Liver (tissue), 3 donors: ENCODE data around the gene FBLN1.

Experiments
- GABPA ChIP-seq, 2 donors: IDR thresholded peaks in 1 of 2; conservative IDR thresholded peaks in 1 of 2; 2 replicates each; pipeline ENCODE4 v1.6.1; 2016; ENCODE audit warnings: antibody characterized with exemption in 2 of 2, mild to moderate bottlenecking in 1 of 2, moderate library complexity in 1 of 2
- HNF4A ChIP-seq, 2 donors: conservative IDR thresholded peaks; 2 replicates each; pipeline ENCODE4 v1.6.1; 2016; ENCODE audit warnings: antibody characterized with exemption in 2 of 2, mild to moderate bottlenecking in 2 of 2
- JUND ChIP-seq, 2 donors: IDR thresholded peaks; 2 replicates each; pipeline ENCODE4 v1.6.1; 2016; ENCODE audit warnings: antibody characterized with exemption in 2 of 2
- RAD21 ChIP-seq, 2 donors: IDR thresholded peaks; 2 replicates each; pipeline ENCODE4 v1.6.1; 2016; ENCODE audit warnings: antibody characterized with exemption in 2 of 2, mild to moderate bottlenecking in 2 of 2
- SP1 ChIP-seq: IDR thresholded peaks from 2 replicates; pipeline ENCODE4 v1.6.1; 2018; ENCODE audit warnings: antibody characterized with exemption, mild to moderate bottlenecking
- TAF1 ChIP-seq: conservative IDR thresholded peaks from 2 replicates; pipeline ENCODE4 v1.6.1; 2016; ENCODE audit warnings: antibody characterized with exemption, mild to moderate bottlenecking
- YY1 ChIP-seq: IDR thresholded peaks from 2 replicates; pipeline ENCODE4 v1.6.1; 2016; ENCODE audit warnings: antibody characterized with exemption, mild to moderate bottlenecking
- TF ChIP-seq, protein P1 (sequence below): IDR thresholded peaks from 2 replicates; pipeline ENCODE4 v1.6.1; 2016; ENCODE audit warnings: antibody characterized with exemption
- TF ChIP-seq, protein P2 (sequence below): fragments of 150-350 bp; IDR thresholded peaks from 2 replicates; pipeline ENCODE4 v1.5.1; 2017; ENCODE audit warnings: improper control_type of control experiment, low read depth, low read length; ENCODE audit not compliant: missing input control
- TF ChIP-seq, protein P3 (sequence below): IDR thresholded peaks from 2 replicates; pipeline ENCODE4 v1.6.1; 2016; ENCODE audit warnings: antibody characterized with exemption
- TF ChIP-seq, protein P4 (sequence below): IDR thresholded peaks from 2 replicates; pipeline ENCODE4 v1.6.1; 2016; ENCODE audit warnings: antibody characterized with exemption, mild to moderate bottlenecking
- donor health status: healthy.
- donor health status: healthy.

DNA sequence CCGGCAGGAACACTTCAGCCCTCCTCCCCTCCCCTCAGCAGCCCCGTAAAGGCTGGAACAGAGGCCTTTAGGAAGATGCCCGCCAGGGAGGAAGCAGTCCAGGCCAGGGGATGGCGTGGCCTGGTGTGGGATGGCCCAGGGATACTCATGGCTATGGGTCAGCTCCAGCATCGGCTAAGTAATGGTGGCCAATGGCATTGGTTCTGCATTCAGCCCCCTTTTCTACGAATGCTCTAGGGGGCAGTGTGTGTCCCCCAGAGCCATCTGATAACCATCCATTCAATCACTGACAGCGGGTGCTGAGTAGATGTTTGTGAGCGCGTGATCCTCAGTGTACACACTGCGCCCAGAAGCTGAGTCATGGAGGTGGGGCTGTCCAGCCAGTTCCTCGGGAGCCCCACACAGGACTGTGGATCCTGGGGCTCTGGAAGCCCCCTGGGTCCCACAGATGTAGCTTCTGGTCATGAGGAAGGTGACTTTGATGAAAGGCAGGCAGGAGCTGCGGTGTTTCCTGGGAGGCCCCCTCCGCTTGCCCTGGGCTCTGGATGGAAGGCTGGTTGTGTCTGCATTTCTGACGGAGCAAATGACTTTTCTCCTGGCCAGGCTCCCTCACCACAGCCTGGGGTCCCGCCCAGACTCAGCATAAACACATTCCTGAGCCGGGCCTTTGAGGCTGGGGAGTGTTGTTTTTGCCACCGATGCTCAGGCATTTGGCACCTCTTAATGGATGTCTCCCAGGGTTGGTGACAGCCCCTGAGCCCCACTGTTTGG is 46.5 kb downstream of the FBLN1 start:
- TF ChIP-seq, protein P1, sequence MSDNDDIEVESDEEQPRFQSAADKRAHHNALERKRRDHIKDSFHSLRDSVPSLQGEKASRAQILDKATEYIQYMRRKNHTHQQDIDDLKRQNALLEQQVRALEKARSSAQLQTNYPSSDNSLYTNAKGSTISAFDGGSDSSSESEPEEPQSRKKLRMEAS = no peak
- TF ChIP-seq, protein P2, sequence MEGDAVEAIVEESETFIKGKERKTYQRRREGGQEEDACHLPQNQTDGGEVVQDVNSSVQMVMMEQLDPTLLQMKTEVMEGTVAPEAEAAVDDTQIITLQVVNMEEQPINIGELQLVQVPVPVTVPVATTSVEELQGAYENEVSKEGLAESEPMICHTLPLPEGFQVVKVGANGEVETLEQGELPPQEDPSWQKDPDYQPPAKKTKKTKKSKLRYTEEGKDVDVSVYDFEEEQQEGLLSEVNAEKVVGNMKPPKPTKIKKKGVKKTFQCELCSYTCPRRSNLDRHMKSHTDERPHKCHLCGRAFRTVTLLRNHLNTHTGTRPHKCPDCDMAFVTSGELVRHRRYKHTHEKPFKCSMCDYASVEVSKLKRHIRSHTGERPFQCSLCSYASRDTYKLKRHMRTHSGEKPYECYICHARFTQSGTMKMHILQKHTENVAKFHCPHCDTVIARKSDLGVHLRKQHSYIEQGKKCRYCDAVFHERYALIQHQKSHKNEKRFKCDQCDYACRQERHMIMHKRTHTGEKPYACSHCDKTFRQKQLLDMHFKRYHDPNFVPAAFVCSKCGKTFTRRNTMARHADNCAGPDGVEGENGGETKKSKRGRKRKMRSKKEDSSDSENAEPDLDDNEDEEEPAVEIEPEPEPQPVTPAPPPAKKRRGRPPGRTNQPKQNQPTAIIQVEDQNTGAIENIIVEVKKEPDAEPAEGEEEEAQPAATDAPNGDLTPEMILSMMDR = no peak
- TF ChIP-seq HNF4A (conservative IDR thresholded peaks at IDR 0.05) (no peak), YY1 (no peak), GABPA (IDR thresholded peaks at IDR 0.05 in 1 of 2, conservative IDR thresholded peaks at IDR 0.05 in 1 of 2) (no peak), TAF1 (no peak), RAD21 (IDR thresholded peaks at IDR 0.05) (no peak), JUND (IDR thresholded peaks at IDR 0.05) (no peak), SP1 (no peak)
- TF ChIP-seq, protein P3, sequence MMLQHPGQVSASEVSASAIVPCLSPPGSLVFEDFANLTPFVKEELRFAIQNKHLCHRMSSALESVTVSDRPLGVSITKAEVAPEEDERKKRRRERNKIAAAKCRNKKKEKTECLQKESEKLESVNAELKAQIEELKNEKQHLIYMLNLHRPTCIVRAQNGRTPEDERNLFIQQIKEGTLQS = no peak
- TF ChIP-seq, protein P4, sequence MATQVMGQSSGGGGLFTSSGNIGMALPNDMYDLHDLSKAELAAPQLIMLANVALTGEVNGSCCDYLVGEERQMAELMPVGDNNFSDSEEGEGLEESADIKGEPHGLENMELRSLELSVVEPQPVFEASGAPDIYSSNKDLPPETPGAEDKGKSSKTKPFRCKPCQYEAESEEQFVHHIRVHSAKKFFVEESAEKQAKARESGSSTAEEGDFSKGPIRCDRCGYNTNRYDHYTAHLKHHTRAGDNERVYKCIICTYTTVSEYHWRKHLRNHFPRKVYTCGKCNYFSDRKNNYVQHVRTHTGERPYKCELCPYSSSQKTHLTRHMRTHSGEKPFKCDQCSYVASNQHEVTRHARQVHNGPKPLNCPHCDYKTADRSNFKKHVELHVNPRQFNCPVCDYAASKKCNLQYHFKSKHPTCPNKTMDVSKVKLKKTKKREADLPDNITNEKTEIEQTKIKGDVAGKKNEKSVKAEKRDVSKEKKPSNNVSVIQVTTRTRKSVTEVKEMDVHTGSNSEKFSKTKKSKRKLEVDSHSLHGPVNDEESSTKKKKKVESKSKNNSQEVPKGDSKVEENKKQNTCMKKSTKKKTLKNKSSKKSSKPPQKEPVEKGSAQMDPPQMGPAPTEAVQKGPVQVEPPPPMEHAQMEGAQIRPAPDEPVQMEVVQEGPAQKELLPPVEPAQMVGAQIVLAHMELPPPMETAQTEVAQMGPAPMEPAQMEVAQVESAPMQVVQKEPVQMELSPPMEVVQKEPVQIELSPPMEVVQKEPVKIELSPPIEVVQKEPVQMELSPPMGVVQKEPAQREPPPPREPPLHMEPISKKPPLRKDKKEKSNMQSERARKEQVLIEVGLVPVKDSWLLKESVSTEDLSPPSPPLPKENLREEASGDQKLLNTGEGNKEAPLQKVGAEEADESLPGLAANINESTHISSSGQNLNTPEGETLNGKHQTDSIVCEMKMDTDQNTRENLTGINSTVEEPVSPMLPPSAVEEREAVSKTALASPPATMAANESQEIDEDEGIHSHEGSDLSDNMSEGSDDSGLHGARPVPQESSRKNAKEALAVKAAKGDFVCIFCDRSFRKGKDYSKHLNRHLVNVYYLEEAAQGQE = no peak
